ENCODE data around the gene TMC8.

TMC8 gene

DNA sequence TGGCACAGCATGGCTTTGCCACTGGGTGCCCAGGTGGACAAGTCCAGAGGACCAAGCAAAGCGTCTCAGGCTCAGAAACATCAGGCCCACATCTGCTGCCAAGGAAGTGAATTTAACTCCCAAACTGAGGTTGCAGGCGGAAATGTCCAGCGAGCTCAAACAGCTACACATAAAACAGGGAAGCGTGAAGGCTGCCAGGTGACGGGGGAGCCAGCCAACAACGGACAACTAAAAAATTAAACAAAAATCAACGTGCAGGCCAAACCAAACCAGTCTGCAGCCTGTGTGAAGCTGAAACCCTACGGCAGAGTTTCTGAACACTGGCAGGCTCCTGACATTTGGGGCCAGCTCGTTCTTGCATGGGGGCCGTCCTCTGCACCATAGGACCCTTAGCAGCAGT lies 53.8 kb downstream of the TMC8 start:
- no peak for DNase-seq

GRCh38 chr17:78184868-78185267 lies 54.3 kb downstream of the TMC8 start:
- DNase-seq = no peak

- no peak for DNase-seq
These were observed 55.6 kb downstream of the TMC8 start for GRCh38 chr17:78185981-78186691.

DNA sequence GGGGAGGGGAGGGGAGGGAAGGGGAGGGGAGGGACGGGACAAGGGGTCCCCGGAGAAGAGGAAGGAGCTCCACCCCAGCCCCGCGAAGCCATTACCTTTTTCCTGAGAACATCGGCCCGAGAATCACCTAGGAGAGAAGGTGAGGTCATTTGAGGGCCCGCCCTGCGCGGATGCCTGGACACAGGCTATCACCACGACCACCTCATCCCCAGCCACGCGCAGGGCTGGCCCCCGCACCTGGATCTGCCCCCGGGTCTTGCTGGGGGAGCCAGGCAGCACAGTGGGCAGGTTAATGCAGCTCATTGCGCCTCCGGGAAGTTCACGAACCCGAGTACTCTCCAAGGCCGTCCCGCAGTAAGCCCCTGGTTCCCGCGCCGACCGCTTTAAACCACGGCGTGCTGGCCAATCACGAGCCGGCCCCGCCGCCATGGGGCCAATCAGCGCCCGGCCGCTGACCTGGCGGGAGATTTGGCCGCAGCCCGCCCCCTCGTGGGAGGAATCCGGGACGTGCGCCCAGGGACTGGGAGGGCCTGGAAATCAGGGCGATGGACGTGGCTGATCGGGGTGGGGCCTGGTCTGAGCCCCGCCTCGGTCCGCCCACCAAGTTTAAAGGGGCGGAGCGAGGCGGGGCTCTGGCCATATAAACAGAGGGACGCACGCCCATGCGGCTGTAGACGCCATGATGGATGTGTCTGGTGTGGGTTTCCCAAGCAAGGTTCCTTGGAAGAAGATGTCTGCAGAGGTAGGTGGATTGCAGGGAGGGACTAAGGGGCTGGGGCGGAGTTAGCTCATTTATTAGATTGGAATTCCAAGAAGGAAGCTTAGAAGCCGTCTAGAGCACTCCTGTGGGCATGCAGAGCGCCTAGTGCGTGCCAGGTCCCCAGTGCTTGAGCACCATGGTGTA lies 56.4 kb downstream of the TMC8 start, which contains the start of the genes AFMID and TK1:
Gene AFMID, plus strand, starts transcription at position 671 of the 904 bp plus-strand sequence. Its CDS starts 9 bp downstream, at position 680.
Gene TK1, minus strand, starts transcription at position 361 of the 904 bp plus-strand sequence. Its CDS starts 58 bp downstream, at position 303.
- peak; percentile 83 for DNase-seq
